Keratinocyte (primary cell): Measurements from ENCODE around the gene BORCS6. TPM values are rescaled to one million over a fixed set of nuclear protein-coding genes. Genes with fewer than 3 reads are reported as not detected.

Source experiments
- DNase-seq: peaks from one replicate; pipeline ENCODE4 v3.0.0-alpha.2; 2011; ENCODE audit warnings: low read depth, missing footprints, low spot score
- FAIRE-seq: peaks from 2 replicates; lab custom pipeline; 2011; peaks lifted over from hg19 to GRCh38; lab: Jason Lieb, UNC
- H2AFZ ChIP-seq: 2 replicates; pipeline ENCODE4 v1.6.0; 2012; ENCODE audit warnings: low read length, control low read depth, inconsistent platforms; ENCODE audit not compliant: control insufficient read depth
- H3K27ac ChIP-seq: 2 replicates; pipeline ENCODE4 v1.5.1; 2011; ENCODE audit warnings: low read length; ENCODE audit not compliant: control insufficient read depth, insufficient read depth
- H3K27me3 ChIP-seq: 3 replicates; pipeline ENCODE4 v1.6.0; 2011; ENCODE audit warnings: low read length; ENCODE audit not compliant: control insufficient read depth, insufficient read depth; ENCODE audit errors: extremely low read depth
- H3K36me3 ChIP-seq, 2 experiments: 2 replicates in 1 of 2; 3 replicates in 1 of 2; pipeline ENCODE4 v1.5.1; 2011; ENCODE audit warnings: low read length in 2 of 2, mild to moderate bottlenecking in 1 of 2; ENCODE audit not compliant: control insufficient read depth in 2 of 2, insufficient read depth in 2 of 2; ENCODE audit errors: extremely low read depth in 1 of 2
- H3K4me1 ChIP-seq: 3 replicates; pipeline ENCODE4 v1.5.1; 2011; ENCODE audit warnings: low read length; ENCODE audit not compliant: control insufficient read depth, insufficient read depth; ENCODE audit errors: extremely low read depth
- H3K4me2 ChIP-seq: 3 replicates; pipeline ENCODE4 v1.6.0; 2011; ENCODE audit warnings: low read depth, low read length; ENCODE audit not compliant: control insufficient read depth, insufficient read depth; ENCODE audit errors: extremely low read depth
- H3K4me3 ChIP-seq, 3 experiments: fragments of 200-600 bp in 1 of 3; sonication (generic) in 1 of 3; 2 replicates in 2 of 3; 3 replicates in 1 of 3; pipeline ENCODE4 v1.5.1; 2011 to 2016; ENCODE audit warnings: low read length in 3 of 3, mild to moderate bottlenecking in 3 of 3, control low read depth in 2 of 3, inconsistent platforms in 1 of 3, low read depth in 1 of 3, mixed read lengths in 1 of 3, mixed run types in 1 of 3, moderate library complexity in 1 of 3; ENCODE audit not compliant: control insufficient read depth in 2 of 3, insufficient read depth in 2 of 3; ENCODE audit errors: extremely low read depth in 1 of 3
- H3K79me2 ChIP-seq: 2 replicates; pipeline ENCODE4 v1.6.0; 2012; ENCODE audit warnings: low read length; ENCODE audit not compliant: control insufficient read depth, insufficient read depth
- H3K9ac ChIP-seq: 3 replicates; pipeline ENCODE4 v1.6.0; 2011; ENCODE audit warnings: low read length; ENCODE audit not compliant: control insufficient read depth, insufficient read depth; ENCODE audit errors: extremely low read depth
- H3K9me1 ChIP-seq: 3 replicates; pipeline ENCODE4 v1.6.0; 2011; ENCODE audit warnings: low read length; ENCODE audit not compliant: control insufficient read depth, insufficient read depth; ENCODE audit errors: extremely low read depth
- H3K9me3 ChIP-seq: 2 replicates; pipeline ENCODE4 v1.5.1; 2012; ENCODE audit warnings: low read depth, low read length; ENCODE audit not compliant: control insufficient read depth
- H4K20me1 ChIP-seq: 3 replicates; pipeline ENCODE4 v1.6.0; 2011; ENCODE audit warnings: low read length; ENCODE audit not compliant: control insufficient read depth, insufficient read depth; ENCODE audit errors: extremely low read depth
- EZH2 ChIP-seq: IDR thresholded peaks from one replicate; pipeline ENCODE4 v1.6.1; 2012; ENCODE audit warnings: inconsistent platforms, mild to moderate bottlenecking, low read length, moderate library complexity
- dilution Hi-C: fragments of 300-500 bp; cut with MboI; formaldehyde crosslinking; loops from one replicate; pipeline ENCODE4 v1.7.0; 2020; ENCODE audit warnings: low sequenced_read_pairs; ENCODE audit not compliant: extremely low pct_ligation_motif_present
- polyA plus RNA-seq, 5 experiments: library from polyadenylated mRNA; depleted of rRNA in 3 of 5; stranded (reverse) in 3 of 5; stranded (forward) in 1 of 5; unstranded in 1 of 5; fragments of >200 nt; gene quantifications; 1 replicate in 1 of 5; 2 replicates in 3 of 5; 3 replicates in 1 of 5; pipeline versions ENCODE4 v1.2.1 to v1.2.3, GENCODE V29; 2011 to 2012; ENCODE audit warnings: missing spikeins in 2 of 5, low read depth in 1 of 5, low replicate concordance in 1 of 5
- TF ChIP-seq, protein P1 (sequence below), 3 experiments: IDR thresholded peaks in 1 of 3; conservative IDR thresholded peaks in 1 of 3; optimal IDR thresholded peaks in 1 of 3; 2 replicates in 2 of 3; 3 replicates in 1 of 3; pipeline versions ENCODE3 to v1.5.1; 2011; ENCODE audit warnings: low read length in 3 of 3, mild to moderate bottlenecking in 3 of 3, moderate library complexity in 2 of 3, control low read depth in 1 of 3, inconsistent platforms in 1 of 3; ENCODE audit not compliant: insufficient read depth in 2 of 3; ENCODE audit errors: extremely low read depth in 1 of 3

The BORCS6 gene
- polyA plus RNA-seq, 1 donor (not counting 4 experiments of a cell fraction or from before 2014, with no cell fraction given), result 4.2 TPM

DNA sequence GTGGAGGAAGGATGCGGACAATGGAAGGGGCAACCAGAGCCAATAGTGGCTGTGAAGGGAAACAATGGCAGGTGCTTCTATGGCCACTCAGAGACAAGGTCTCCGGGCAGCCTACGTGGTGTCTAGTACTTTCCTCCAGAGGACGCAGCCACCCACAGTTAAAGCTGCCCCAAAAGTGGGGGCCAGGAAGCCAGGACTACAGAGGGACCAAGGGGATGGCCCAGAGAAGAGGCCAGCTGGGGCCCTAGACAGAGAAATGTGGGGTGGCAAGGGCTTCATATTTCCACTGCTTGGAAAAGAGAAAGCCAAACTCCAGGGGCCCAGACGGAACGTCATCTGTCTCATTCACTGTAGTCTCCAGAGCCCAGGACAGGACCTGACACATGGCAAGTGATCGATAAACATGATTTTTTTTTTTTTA, 36.9 kb downstream of the BORCS6 start:
- H2AFZ ChIP-seq, result no peak overlapping the region
- FAIRE-seq (no peak), DNase-seq (no peak)
- H3K79me2 ChIP-seq, result peaks cover 51% of the 10 kb centered on the region
- H3K4me1 ChIP-seq, result peaks cover 38% of the 10 kb centered on the region
- TF ChIP-seq, protein P1, sequence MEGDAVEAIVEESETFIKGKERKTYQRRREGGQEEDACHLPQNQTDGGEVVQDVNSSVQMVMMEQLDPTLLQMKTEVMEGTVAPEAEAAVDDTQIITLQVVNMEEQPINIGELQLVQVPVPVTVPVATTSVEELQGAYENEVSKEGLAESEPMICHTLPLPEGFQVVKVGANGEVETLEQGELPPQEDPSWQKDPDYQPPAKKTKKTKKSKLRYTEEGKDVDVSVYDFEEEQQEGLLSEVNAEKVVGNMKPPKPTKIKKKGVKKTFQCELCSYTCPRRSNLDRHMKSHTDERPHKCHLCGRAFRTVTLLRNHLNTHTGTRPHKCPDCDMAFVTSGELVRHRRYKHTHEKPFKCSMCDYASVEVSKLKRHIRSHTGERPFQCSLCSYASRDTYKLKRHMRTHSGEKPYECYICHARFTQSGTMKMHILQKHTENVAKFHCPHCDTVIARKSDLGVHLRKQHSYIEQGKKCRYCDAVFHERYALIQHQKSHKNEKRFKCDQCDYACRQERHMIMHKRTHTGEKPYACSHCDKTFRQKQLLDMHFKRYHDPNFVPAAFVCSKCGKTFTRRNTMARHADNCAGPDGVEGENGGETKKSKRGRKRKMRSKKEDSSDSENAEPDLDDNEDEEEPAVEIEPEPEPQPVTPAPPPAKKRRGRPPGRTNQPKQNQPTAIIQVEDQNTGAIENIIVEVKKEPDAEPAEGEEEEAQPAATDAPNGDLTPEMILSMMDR (optimal IDR thresholded peaks at IDR 0.05 in 1 of 3, IDR thresholded peaks at IDR 0.05 in 1 of 3, conservative IDR thresholded peaks at IDR 0.05 in 1 of 3; ENCODE audit: extremely low read depth in 1 of 3, insufficient read depth in 2 of 3, low read length in 3 of 3), result no peak
- no peak for TF ChIP-seq EZH2
- H3K9me1 ChIP-seq, result peaks cover 11% of the 10 kb centered on the region
- H3K27ac ChIP-seq, result peak overlapping the region; percentile 98
- dilution Hi-C loops, result no loop called here
- no peaks in the 10 kb centered on the region for H3K27me3 ChIP-seq
- peak overlapping the region; percentile 90 for H3K4me2 ChIP-seq
- peak overlapping the region in 2 of 3 experiments; percentile 59 to 83 for H3K4me3 ChIP-seq
- H3K9me3 ChIP-seq, result no peaks in the 10 kb centered on the region
- peaks cover 20 to 38% of the 10 kb centered on the region in 2 experiments for H3K36me3 ChIP-seq
- peaks cover 13% of the 10 kb centered on the region for H4K20me1 ChIP-seq
- H3K9ac ChIP-seq, result peak overlapping the region; percentile 100

- dilution Hi-C loops, result no loop called here
- peak within 1 kb of the TSS; percentile 90 for H3K4me2 ChIP-seq
- FAIRE-seq, result peak; percentile 71
- peak within 1 kb of the TSS; percentile 62 to 86 (median 83) for H3K4me3 ChIP-seq
- peak within 1 kb of the TSS; percentile 98 for H3K27ac ChIP-seq
- no peaks in the 10 kb centered on the region for H3K9me3 ChIP-seq
- H3K27me3 ChIP-seq, result no peaks in the 10 kb centered on the region
- no peak within 1 kb of the TSS for H2AFZ ChIP-seq
- peak within 1 kb of the TSS; percentile 100 for H3K9ac ChIP-seq
- peaks cover 53% of the 10 kb centered on the region for H3K79me2 ChIP-seq
- H3K36me3 ChIP-seq, result peaks cover 28 to 46% of the 10 kb centered on the region in 2 experiments
- no peak for TF ChIP-seq EZH2
- TF ChIP-seq, protein P1 (optimal IDR thresholded peaks at IDR 0.05 in 1 of 3, IDR thresholded peaks at IDR 0.05 in 1 of 3, conservative IDR thresholded peaks at IDR 0.05 in 1 of 3; ENCODE audit: extremely low read depth in 1 of 3, insufficient read depth in 2 of 3, low read length in 3 of 3), result no peak
- DNase-seq, result no peak
- peaks cover 13% of the 10 kb centered on the region for H4K20me1 ChIP-seq
- H3K9me1 ChIP-seq, result peaks cover 11% of the 10 kb centered on the region
- peaks cover 38% of the 10 kb centered on the region for H3K4me1 ChIP-seq
Observed at GRCh38 chr17:8152112-8152775, 37.7 kb downstream of the BORCS6 start, which contains the start of gene PER1. TSS of gene PER1 (minus strand) at chr17:8152404. CDS start at chr17:8150706, 1,698 bp downstream.
